ENCODE data around the gene PLPPR1.

- TF ChIP-seq POLR2A (IDR thresholded peaks at IDR 0.05) = no peak
- TF ChIP-seq CTCF (IDR thresholded peaks at IDR 0.05) = no peak
These were observed 1.7 kb upstream of the PLPPR1 start for GRCh38 chr9:101026824-101027223.
